Neural cell (in vitro differentiated cells): ENCODE data around the gene BCL2L2. TPM values are rescaled to one million over a fixed set of nuclear protein-coding genes. Genes with fewer than 3 reads are reported as not detected.

Experiments
- H2AFZ ChIP-seq: fragments of 200-600, 300-800 bp; sonication (generic), shearing (Covaris generic); 2 replicates; pipeline ENCODE4 v1.6.0; 2014; ENCODE audit warnings: low read depth, mild to moderate bottlenecking, antibody characterized with exemption, low read length, moderate library complexity
- H3F3A ChIP-seq: fragments of 200-600 bp; shearing (Covaris generic); 2 replicates; pipeline ENCODE4 v1.6.1; 2016; ENCODE audit warnings: mild to moderate bottlenecking, moderate library complexity, mixed read lengths, antibody characterized with exemption, low read length; ENCODE audit not compliant: insufficient read depth, poor library complexity, severe bottlenecking
- H3K27ac ChIP-seq: fragments of 200-600, 300-800 bp; sonication (generic), shearing (Covaris generic); 2 replicates; pipeline ENCODE4 v1.5.1; 2014; ENCODE audit warnings: mild to moderate bottlenecking, low read length, moderate library complexity
- H3K27me3 ChIP-seq: fragments of 300-800, 200-600 bp; sonication (generic), shearing (Covaris generic); 2 replicates; pipeline ENCODE4 v1.6.0; 2014; ENCODE audit warnings: mild to moderate bottlenecking, low read depth, low read length, moderate library complexity; ENCODE audit not compliant: insufficient read depth
- H3K36me3 ChIP-seq: fragments of 300-800, 200-600 bp; sonication (generic), shearing (Covaris generic); 2 replicates; pipeline ENCODE4 v1.5.1; 2014; ENCODE audit warnings: mild to moderate bottlenecking, antibody characterized with exemption, low read length, moderate library complexity; ENCODE audit not compliant: insufficient read depth
- H3K4me2 ChIP-seq: fragments of 300-800, 200-600 bp; sonication (generic), shearing (Covaris generic); 2 replicates; pipeline ENCODE4 v1.6.0; 2014; ENCODE audit warnings: mild to moderate bottlenecking, low read length
- H3K4me3 ChIP-seq: fragments of 300-800, 200-600 bp; sonication (generic), shearing (Covaris generic); 2 replicates; pipeline ENCODE4 v1.5.1; 2014; ENCODE audit warnings: mild to moderate bottlenecking, low read length, moderate library complexity
- H3K79me2 ChIP-seq: fragments of 200-600 bp; shearing (Covaris generic); replicated peaks from 2 replicates; pipeline ENCODE4 v1.6.0; 2014; ENCODE audit warnings: mild to moderate bottlenecking, low read length, moderate library complexity; ENCODE audit not compliant: insufficient read depth
- H3K9ac ChIP-seq: fragments of 300-800, 200-600 bp; sonication (generic), shearing (Covaris generic); 2 replicates; pipeline ENCODE4 v1.6.1; 2016; ENCODE audit warnings: mild to moderate bottlenecking, low read length, mixed read lengths
- H3K9me2 ChIP-seq: fragments of 200-600 bp; shearing (Covaris generic); 2 replicates; pipeline ENCODE4 v1.6.1; 2016; ENCODE audit warnings: mild to moderate bottlenecking, low read length, mixed read lengths; ENCODE audit not compliant: insufficient read depth
- H3K9me3 ChIP-seq: fragments of 200-600, 300-800 bp; sonication (generic), shearing (Covaris generic); 2 replicates; pipeline ENCODE4 v1.6.1; 2016; ENCODE audit warnings: mild to moderate bottlenecking, mixed run types, low read length, moderate library complexity, mixed read lengths
- H4K20me1 ChIP-seq: fragments of 200-600 bp; shearing (Covaris generic); 2 replicates; pipeline ENCODE4 v1.6.1; 2016; ENCODE audit warnings: mild to moderate bottlenecking, mixed run types; ENCODE audit not compliant: insufficient read depth
- EP300 ChIP-seq: fragments of 450-650 bp; conservative IDR thresholded peaks from 2 replicates; pipeline ENCODE4 v1.6.1; 2014; ENCODE audit warnings: antibody characterized with exemption, mild to moderate bottlenecking, moderate library complexity; ENCODE audit not compliant: poor library complexity, severe bottlenecking
- EZH2 ChIP-seq: fragments of 200-600, 300-800 bp; shearing (Covaris generic), sonication (generic); IDR thresholded peaks from 2 replicates; pipeline ENCODE4 v1.6.1; 2014; ENCODE audit warnings: antibody characterized with exemption, low read length, borderline replicate concordance, mild to moderate bottlenecking; ENCODE audit not compliant: insufficient read depth, poor library complexity, severe bottlenecking
- MXI1 ChIP-seq: fragments of 450-650 bp; conservative IDR thresholded peaks from 2 replicates; pipeline ENCODE4 v1.6.1; 2014; ENCODE audit warnings: antibody characterized with exemption, mild to moderate bottlenecking; ENCODE audit not compliant: poor library complexity, severe bottlenecking
- POLR2AphosphoS5 ChIP-seq: IDR thresholded peaks from 2 replicates; pipeline ENCODE4 v1.6.1; 2012
- RAD21 ChIP-seq: fragments of 450-650 bp; conservative IDR thresholded peaks from 2 replicates; pipeline ENCODE4 v1.6.1; 2014; ENCODE audit warnings: antibody characterized with exemption, mild to moderate bottlenecking, moderate library complexity
- SMC3 ChIP-seq: fragments of 450-650 bp; conservative IDR thresholded peaks from 2 replicates; pipeline ENCODE4 v1.6.1; 2014; ENCODE audit warnings: antibody characterized with exemption, mild to moderate bottlenecking, moderate library complexity; ENCODE audit not compliant: poor library complexity
- TAF1 ChIP-seq: IDR thresholded peaks from 2 replicates; pipeline ENCODE4 v1.6.1; 2012; ENCODE audit warnings: low read depth
- polyA plus RNA-seq: library from polyadenylated mRNA; depleted of rRNA; stranded (reverse); fragments of >200 nt; gene quantifications from 2 replicates; pipeline ENCODE4 v1.2.3, GENCODE V29; 2014
- TF ChIP-seq, protein P1 (sequence below): IDR thresholded peaks from 2 replicates; pipeline ENCODE4 v1.6.1; 2012; ENCODE audit warnings: borderline replicate concordance
- TF ChIP-seq, protein P2 (sequence below): fragments of 450-650 bp; IDR thresholded peaks from 2 replicates; pipeline ENCODE4 v1.5.1; 2014; ENCODE audit warnings: antibody characterized with exemption, mild to moderate bottlenecking, moderate library complexity; ENCODE audit not compliant: poor library complexity, severe bottlenecking

BCL2L2 gene
- polyA plus RNA-seq, 1 donor from 2014 or later: 35.8 TPM

DNA sequence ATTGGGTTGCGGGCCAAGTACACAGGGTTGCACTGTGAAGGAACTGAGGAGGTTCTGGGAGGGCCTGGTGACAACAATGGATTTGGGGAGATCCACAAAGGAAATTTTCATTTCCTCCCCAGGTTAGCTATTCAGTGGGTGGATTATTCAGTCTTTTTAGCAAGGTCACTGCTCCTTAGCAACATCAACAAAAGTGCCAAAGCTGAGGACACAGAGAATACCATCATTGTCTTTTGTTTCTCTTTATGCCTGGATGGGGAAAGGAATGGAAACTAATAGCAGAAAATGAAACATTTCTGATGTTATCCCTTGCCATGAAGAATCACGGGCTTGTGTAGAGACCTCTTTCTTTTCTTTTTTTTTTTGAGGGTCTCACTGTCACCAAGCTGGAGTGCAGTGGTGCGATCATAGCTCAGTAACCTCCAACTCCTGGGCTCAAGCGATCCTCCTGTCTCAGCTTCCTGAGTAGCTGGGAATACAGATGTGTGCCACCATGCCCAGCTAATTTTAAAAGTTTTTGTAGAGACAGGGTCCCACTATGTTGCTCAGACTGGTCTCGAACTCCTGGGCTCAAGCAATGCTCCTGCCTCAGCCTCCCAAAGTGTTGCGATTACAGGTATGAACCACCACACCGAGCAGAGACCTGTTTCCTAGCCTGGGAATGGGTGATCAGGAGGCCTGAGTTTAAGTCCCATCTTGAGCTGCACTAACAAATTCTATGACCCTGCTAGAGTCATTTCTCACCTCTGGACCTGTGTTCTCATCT, 10.4 kb upstream of the BCL2L2 start:
- H3K36me3 ChIP-seq: no peaks in the 10 kb centered on the region
- no peaks in the 10 kb centered on the region for H3K9me2 ChIP-seq
- H3K4me2 ChIP-seq: no peak overlapping the region
- no peak overlapping the region for H3K4me3 ChIP-seq
- no peaks in the 10 kb centered on the region for H3K9me3 ChIP-seq
- H3K27me3 ChIP-seq: no peaks in the 10 kb centered on the region
- TF ChIP-seq, protein P1, sequence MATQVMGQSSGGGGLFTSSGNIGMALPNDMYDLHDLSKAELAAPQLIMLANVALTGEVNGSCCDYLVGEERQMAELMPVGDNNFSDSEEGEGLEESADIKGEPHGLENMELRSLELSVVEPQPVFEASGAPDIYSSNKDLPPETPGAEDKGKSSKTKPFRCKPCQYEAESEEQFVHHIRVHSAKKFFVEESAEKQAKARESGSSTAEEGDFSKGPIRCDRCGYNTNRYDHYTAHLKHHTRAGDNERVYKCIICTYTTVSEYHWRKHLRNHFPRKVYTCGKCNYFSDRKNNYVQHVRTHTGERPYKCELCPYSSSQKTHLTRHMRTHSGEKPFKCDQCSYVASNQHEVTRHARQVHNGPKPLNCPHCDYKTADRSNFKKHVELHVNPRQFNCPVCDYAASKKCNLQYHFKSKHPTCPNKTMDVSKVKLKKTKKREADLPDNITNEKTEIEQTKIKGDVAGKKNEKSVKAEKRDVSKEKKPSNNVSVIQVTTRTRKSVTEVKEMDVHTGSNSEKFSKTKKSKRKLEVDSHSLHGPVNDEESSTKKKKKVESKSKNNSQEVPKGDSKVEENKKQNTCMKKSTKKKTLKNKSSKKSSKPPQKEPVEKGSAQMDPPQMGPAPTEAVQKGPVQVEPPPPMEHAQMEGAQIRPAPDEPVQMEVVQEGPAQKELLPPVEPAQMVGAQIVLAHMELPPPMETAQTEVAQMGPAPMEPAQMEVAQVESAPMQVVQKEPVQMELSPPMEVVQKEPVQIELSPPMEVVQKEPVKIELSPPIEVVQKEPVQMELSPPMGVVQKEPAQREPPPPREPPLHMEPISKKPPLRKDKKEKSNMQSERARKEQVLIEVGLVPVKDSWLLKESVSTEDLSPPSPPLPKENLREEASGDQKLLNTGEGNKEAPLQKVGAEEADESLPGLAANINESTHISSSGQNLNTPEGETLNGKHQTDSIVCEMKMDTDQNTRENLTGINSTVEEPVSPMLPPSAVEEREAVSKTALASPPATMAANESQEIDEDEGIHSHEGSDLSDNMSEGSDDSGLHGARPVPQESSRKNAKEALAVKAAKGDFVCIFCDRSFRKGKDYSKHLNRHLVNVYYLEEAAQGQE: no peak
- TF ChIP-seq EP300 (no peak), POLR2AphosphoS5 (no peak), MXI1 (no peak), TAF1 (no peak)
- peaks cover 7% of the 10 kb centered on the region for H3F3A ChIP-seq
- H4K20me1 ChIP-seq: no peaks in the 10 kb centered on the region
- H3K79me2 ChIP-seq: peaks cover 5% of the 10 kb centered on the region
- no peak overlapping the region for H2AFZ ChIP-seq
- no peak overlapping the region for H3K27ac ChIP-seq
- no peak overlapping the region for H3K9ac ChIP-seq

DNA sequence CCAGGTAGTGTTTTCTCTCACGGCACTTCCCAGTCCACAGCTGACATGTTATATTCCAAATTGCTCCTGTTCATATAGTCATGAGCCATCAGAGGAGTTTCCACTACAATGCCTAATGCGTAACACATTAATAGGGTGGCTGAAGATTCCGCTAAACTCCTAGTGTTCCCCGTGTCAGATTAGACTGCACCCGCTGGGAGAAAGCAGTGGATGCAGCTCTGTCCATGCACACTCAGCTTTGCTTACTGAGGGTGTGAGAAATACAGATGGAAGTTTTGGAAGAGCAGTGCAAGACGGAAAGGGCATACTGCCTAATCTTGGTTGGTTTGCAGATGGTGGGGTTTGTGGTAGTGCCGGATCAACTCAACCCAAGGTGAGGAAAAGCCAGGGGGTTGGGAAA, 9.5 kb upstream of the BCL2L2 start:
- no peaks in the 10 kb centered on the region for H3K9me3 ChIP-seq
- H3K9me2 ChIP-seq: no peaks in the 10 kb centered on the region
- H3K4me2 ChIP-seq: no peak overlapping the region
- TF ChIP-seq POLR2AphosphoS5: no peak
- TF ChIP-seq MXI1: no peak
- no peak for TF ChIP-seq RAD21
- no peak for TF ChIP-seq TAF1
- TF ChIP-seq, protein P2, sequence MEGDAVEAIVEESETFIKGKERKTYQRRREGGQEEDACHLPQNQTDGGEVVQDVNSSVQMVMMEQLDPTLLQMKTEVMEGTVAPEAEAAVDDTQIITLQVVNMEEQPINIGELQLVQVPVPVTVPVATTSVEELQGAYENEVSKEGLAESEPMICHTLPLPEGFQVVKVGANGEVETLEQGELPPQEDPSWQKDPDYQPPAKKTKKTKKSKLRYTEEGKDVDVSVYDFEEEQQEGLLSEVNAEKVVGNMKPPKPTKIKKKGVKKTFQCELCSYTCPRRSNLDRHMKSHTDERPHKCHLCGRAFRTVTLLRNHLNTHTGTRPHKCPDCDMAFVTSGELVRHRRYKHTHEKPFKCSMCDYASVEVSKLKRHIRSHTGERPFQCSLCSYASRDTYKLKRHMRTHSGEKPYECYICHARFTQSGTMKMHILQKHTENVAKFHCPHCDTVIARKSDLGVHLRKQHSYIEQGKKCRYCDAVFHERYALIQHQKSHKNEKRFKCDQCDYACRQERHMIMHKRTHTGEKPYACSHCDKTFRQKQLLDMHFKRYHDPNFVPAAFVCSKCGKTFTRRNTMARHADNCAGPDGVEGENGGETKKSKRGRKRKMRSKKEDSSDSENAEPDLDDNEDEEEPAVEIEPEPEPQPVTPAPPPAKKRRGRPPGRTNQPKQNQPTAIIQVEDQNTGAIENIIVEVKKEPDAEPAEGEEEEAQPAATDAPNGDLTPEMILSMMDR: no peak
- TF ChIP-seq EP300: no peak
- TF ChIP-seq EZH2: no peak
- no peak for TF ChIP-seq SMC3
- TF ChIP-seq, protein P1: no peak
- H2AFZ ChIP-seq: no peak overlapping the region
- H3K27me3 ChIP-seq: no peaks in the 10 kb centered on the region
- no peak overlapping the region for H3K4me3 ChIP-seq
- H3K79me2 ChIP-seq: peaks cover 5% of the 10 kb centered on the region
- H3K36me3 ChIP-seq: no peaks in the 10 kb centered on the region
- no peak overlapping the region for H3K27ac ChIP-seq
- no peaks in the 10 kb centered on the region for H4K20me1 ChIP-seq
- peaks cover 7% of the 10 kb centered on the region for H3F3A ChIP-seq
- no peak overlapping the region for H3K9ac ChIP-seq
